Body of pancreas (tissue), 4 donors: ENCODE results near the gene ST6GALNAC6. TPM values are rescaled to one million over a fixed set of nuclear protein-coding genes. Genes with fewer than 3 reads are reported as not detected.

ENCODE experiments used
- ATAC-seq: fragments of 150-250 bp; one replicate; pipeline ENCODE4 v1.9.1; 2016
- DNase-seq, 4 donors: peaks; one replicate each; pipeline ENCODE4 v3.0.0-alpha.2; 2019
- H3K27ac ChIP-seq, 4 donors: fragments of 200-600 bp; sonication (generic); 1 replicate in 3 of 4; 2 replicates in 1 of 4; pipeline versions ENCODE4 v1.5.1 to v1.6.1; 2016 to 2019; ENCODE audit warnings: mild to moderate bottlenecking in 1 of 4, mixed read lengths in 1 of 4, moderate library complexity in 1 of 4
- H3K27me3 ChIP-seq, 2 donors: fragments of 200-600 bp; sonication (generic); one replicate each; pipeline ENCODE4 v1.6.0; 2016; ENCODE audit warnings: mild to moderate bottlenecking in 1 of 2
- H3K36me3 ChIP-seq, 2 donors: fragments of 200-600 bp; sonication (generic); replicated peaks in 1 of 2; 2 replicates each; pipeline ENCODE4 v1.5.1; 2016; ENCODE audit warnings: low read depth in 2 of 2; ENCODE audit not compliant: insufficient read depth in 1 of 2
- H3K4me1 ChIP-seq: fragments of 200-600 bp; sonication (generic); one replicate; pipeline ENCODE4 v1.6.0; 2016
- H3K4me3 ChIP-seq, 2 donors: fragments of 200-600 bp; sonication (generic); 1 replicate in 1 of 2; 2 replicates in 1 of 2; pipeline ENCODE4 v1.5.1; 2016 to 2019
- H3K9me3 ChIP-seq, 3 donors: fragments of 200-600 bp; sonication (generic); 1 replicate in 2 of 3; 2 replicates in 1 of 3; pipeline ENCODE4 v1.5.1; 2016
- CTCF ChIP-seq, 7 experiments: fragments of 450-650 bp in 4 of 7; fragments of 200-600 bp in 3 of 7; sonication (generic) in 3 of 7; IDR thresholded peaks; one replicate each; pipeline ENCODE4 v1.5.1; 2016 to 2019; ENCODE audit warnings: antibody characterized with exemption in 7 of 7
- POLR2A ChIP-seq, 3 donors: fragments of 450-650 bp; IDR thresholded peaks; one replicate each; pipeline ENCODE4 v1.6.1; 2016; ENCODE audit warnings: antibody characterized with exemption in 3 of 3, mild to moderate bottlenecking in 2 of 3
- WGBS, 2 donors: methylation state at CpG; one replicate each; pipeline ENCODE4 v1.1.5; 2017; 5-methylcytosine and 5-hydroxymethylcytosine counted together
- intact Hi-C: fragments of 100-400 bp; cut with DNase I; formaldehyde crosslinking; loops from one replicate; pipeline ENCODE4 v1.15.1; 2023
- total RNA-seq, 2 donors: library from RNA; depleted of rRNA; stranded (reverse); fragments of >200 nt; gene quantifications; one replicate each; pipeline ENCODE4 v1.1.0, GENCODE V29; 2016

The ST6GALNAC6 gene
- total RNA-seq, 2 donors from 2014 or later = 46.1 to 66.7 TPM

DNA sequence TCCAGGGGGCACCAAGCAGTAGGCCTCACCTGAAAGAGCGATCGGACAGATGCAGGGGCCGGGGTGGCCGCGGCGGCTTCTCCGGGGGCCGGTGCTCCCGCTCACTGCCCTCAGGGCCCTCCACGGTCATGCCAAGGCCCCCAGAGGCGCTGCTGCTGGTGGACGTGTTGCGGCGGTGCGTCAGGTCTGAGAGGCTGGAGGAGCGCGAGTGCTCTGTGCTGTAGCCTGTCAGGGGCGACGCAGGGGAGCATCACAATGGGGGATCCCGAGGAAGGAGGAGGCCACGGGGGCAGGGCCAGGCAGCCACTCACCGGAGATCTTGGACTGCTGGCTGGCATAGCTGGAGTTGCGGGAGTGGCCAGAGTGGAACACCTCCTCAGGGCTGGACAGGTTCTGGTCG is 45.9 kb upstream of the ST6GALNAC6 start:
- DNase-seq (no peak), ATAC-seq (no peak)
- no peaks in the 10 kb centered on the region for H3K27me3 ChIP-seq
- no peak overlapping the region for H3K4me3 ChIP-seq
- no peak overlapping the region for H3K27ac ChIP-seq
- WGBS, 2 donors = 88 to 95% methylated on average over 12 to 20 of the region's 24 CpGs
- peaks cover 17% of the 10 kb centered on the region for H3K4me1 ChIP-seq
- no peaks in the 10 kb centered on the region for H3K9me3 ChIP-seq
- intact Hi-C loops = loop anchor here (10.0 kb wide), 1 partner anchor 179 kb away; the partner anchor contains the start of gene PTGES2
- TF ChIP-seq POLR2A (IDR thresholded peaks at IDR 0.05) (no peak), CTCF (IDR thresholded peaks at IDR 0.05) (no peak)
- peaks cover 0 to 7% of the 10 kb centered on the region in 2 donors for H3K36me3 ChIP-seq

DNA sequence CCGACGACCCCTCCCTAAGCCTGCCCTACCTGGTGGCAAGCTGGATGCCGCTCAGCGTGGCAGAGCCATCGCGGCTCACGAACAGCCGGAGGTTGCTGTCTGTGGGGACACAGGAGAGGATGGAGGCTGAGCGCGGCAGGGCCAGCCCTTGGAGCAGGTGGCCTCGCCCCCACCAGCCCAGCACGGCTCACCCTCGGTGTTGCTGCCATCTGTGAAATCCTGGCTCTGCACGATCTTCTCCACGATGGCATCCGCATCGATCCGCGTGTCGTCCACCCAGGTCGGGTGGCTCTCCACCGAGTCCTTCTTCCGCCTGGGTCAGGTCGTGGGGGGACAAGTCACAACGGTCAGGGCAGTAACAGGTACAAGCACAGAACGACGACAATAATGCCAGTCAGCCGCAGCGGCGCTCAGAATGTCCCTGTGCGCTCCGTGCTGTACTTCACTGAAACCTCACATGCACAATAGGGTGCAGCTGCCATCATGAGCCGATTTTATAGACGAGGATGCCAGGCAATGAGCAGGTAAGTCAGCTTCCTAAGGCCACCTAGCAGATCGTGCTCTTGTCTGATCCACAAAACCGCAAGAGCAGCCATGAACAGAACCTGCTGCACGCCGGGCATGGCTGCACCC is 45.3 kb upstream of the ST6GALNAC6 start:
- 91 to 95% methylated on average over 30 to 34 of the region's 38 CpGs for WGBS, 2 donors
- TF ChIP-seq CTCF (IDR thresholded peaks at IDR 0.05) (no peak), POLR2A (IDR thresholded peaks at IDR 0.05) (no peak)
- ATAC-seq = no peak
- H3K4me1 ChIP-seq = peaks cover 10% of the 10 kb centered on the region
- intact Hi-C loops = loop anchor here (10.0 kb wide), 1 partner anchor 180 kb away; the partner anchor contains the start of gene PTGES2
- H3K27me3 ChIP-seq = no peaks in the 10 kb centered on the region
- no peak overlapping the region for H3K27ac ChIP-seq
- peaks cover 0 to 7% of the 10 kb centered on the region in 2 donors for H3K36me3 ChIP-seq
- H3K9me3 ChIP-seq = no peaks in the 10 kb centered on the region
- no peak overlapping the region for H3K4me3 ChIP-seq
- DNase-seq = no peak

DNA sequence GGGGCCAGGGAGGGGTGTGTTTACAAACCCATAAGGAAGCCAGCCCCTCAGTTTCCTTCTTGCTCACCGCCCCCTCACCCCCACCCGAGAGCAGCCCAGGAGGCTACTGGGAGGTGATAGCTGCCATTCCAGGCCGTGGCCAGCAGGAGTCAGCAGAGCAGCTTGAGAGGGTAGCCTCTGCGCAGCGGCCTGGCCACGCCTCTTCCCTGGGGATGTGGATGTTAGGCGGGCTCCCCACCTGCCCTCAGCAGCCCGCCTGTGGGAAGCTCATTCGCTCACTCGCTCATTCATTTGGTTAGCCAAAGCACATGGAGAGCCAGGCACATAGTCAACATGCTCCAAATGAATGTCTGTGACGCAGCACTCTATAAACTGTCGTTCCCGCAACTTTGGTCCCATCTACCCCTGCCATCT is 44.3 kb upstream of the ST6GALNAC6 start:
- Histone ChIP-seq H3K4me3 (no peak overlapping the region), H3K36me3 (peaks cover 0 to 7% of the 10 kb centered on the region in 2 donors), H3K27me3 (no peaks in the 10 kb centered on the region), H3K27ac (no peak overlapping the region), H3K9me3 (no peaks in the 10 kb centered on the region), H3K4me1 (peaks cover 5% of the 10 kb centered on the region)
- intact Hi-C loops = loop anchor here (2.0 to 10.0 kb wide), 2 partner anchors 93 to 181 kb away; partner anchors contain the start of gene PTGES2
- ATAC-seq = peak; percentile 79
- WGBS, 2 donors = 47 to 60% methylated on average over 7 to 13 of the region's 13 CpGs
- peak; percentile 80 to 88 (median 84) for DNase-seq
- no peak for TF ChIP-seq POLR2A (IDR thresholded peaks at IDR 0.05)
- peak; percentile 64 to 93 (median 82) for TF ChIP-seq CTCF (IDR thresholded peaks at IDR 0.05)

- Histone ChIP-seq H3K36me3 (peaks cover 0 to 7% of the 10 kb centered on the region in 2 donors), H3K4me3 (no peak overlapping the region), H3K27me3 (no peaks in the 10 kb centered on the region), H3K9me3 (no peaks in the 10 kb centered on the region), H3K27ac (no peak overlapping the region), H3K4me1 (peaks cover 6% of the 10 kb centered on the region)
- 74 to 78% methylated on average over 8 to 14 of the region's 14 CpGs for WGBS, 2 donors
- ATAC-seq (no peak), DNase-seq (no peak)
- TF ChIP-seq CTCF (IDR thresholded peaks at IDR 0.05) (peak in 1 of 7 experiments; percentile 10), POLR2A (IDR thresholded peaks at IDR 0.05) (no peak)
- intact Hi-C loops = loop anchor here (2.0 to 10.0 kb wide), 2 partner anchors 94 to 182 kb away; partner anchors contain the start of gene PTGES2
Observed at GRCh38 chr9:127943011-127943662, 43.7 kb upstream of the ST6GALNAC6 start.
